CD14-positive monocyte (primary cell): ENCODE results near the gene NTPCR. TPM values are rescaled to one million over a fixed set of nuclear protein-coding genes. Genes with fewer than 3 reads are reported as not detected.

ENCODE experiments used
- DNase-seq, 3 donors: peaks; one replicate each; pipeline ENCODE4 v3.0.0-alpha.2; 2011 to 2022
- H2AFZ ChIP-seq: 2 replicates; pipeline ENCODE4 v1.6.0; 2012; ENCODE audit warnings: mild to moderate bottlenecking, low read depth, low read length, inconsistent platforms; ENCODE audit not compliant: insufficient read depth, poor library complexity, severe bottlenecking
- H3K27ac ChIP-seq, 2 donors: 1 replicate in 1 of 2; 2 replicates in 1 of 2; pipeline ENCODE4 v1.5.1; 2012 to 2013; ENCODE audit warnings: low read length in 2 of 2, control low read depth in 1 of 2, inconsistent platforms in 1 of 2, low read depth in 1 of 2, mild to moderate bottlenecking in 1 of 2
- H3K27me3 ChIP-seq, 2 donors: one replicate each; pipeline versions ENCODE4 v1.6.0 to v1.6.1; 2011 to 2013; ENCODE audit warnings: low read length in 2 of 2; ENCODE audit not compliant: control insufficient read depth in 2 of 2, insufficient read depth in 2 of 2
- H3K36me3 ChIP-seq, 2 donors: replicated peaks in 1 of 2; 1 replicate in 1 of 2; 2 replicates in 1 of 2; pipeline versions ENCODE4 v1.5.1 to v1.6.1; 2012 to 2013; ENCODE audit warnings: low read length in 2 of 2, control low read depth in 1 of 2, inconsistent platforms in 1 of 2, mild to moderate bottlenecking in 1 of 2; ENCODE audit not compliant: insufficient read depth in 2 of 2, control insufficient read depth in 1 of 2
- H3K4me1 ChIP-seq, 2 donors: 1 replicate in 1 of 2; 2 replicates in 1 of 2; pipeline versions ENCODE4 v1.5.1 to v1.6.1; 2012 to 2013; ENCODE audit warnings: low read length in 2 of 2, control low read depth in 1 of 2, inconsistent platforms in 1 of 2, mild to moderate bottlenecking in 1 of 2, moderate library complexity in 1 of 2; ENCODE audit not compliant: insufficient read depth in 2 of 2, control insufficient read depth in 1 of 2
- H3K4me2 ChIP-seq: replicated peaks from 2 replicates; pipeline ENCODE3; 2012; ENCODE audit warnings: low read length, moderate library complexity, mild to moderate bottlenecking; ENCODE audit not compliant: poor library complexity, severe bottlenecking; ENCODE audit errors: extremely low read depth
- H3K4me3 ChIP-seq, 3 experiments: fragments of 200-600 bp in 1 of 3; sonication (generic) in 1 of 3; replicated peaks in 1 of 3; 1 replicate in 2 of 3; 2 replicates in 1 of 3; pipeline ENCODE4 v1.5.1; 2011 to 2013; ENCODE audit warnings: low read length in 3 of 3, mild to moderate bottlenecking in 3 of 3, control low read depth in 2 of 3, low read depth in 2 of 3, inconsistent platforms in 1 of 3, moderate library complexity in 1 of 3
- H3K79me2 ChIP-seq: 2 replicates; pipeline ENCODE4 v1.6.0; 2012; ENCODE audit warnings: mild to moderate bottlenecking, control low read depth, inconsistent platforms, low read length, moderate library complexity; ENCODE audit not compliant: insufficient read depth
- H3K9ac ChIP-seq: 2 replicates; pipeline ENCODE4 v1.6.0; 2017; ENCODE audit warnings: low read length, mild to moderate bottlenecking; ENCODE audit not compliant: insufficient read depth, poor library complexity, severe bottlenecking
- H3K9me3 ChIP-seq, 2 donors: replicated peaks in 1 of 2; 1 replicate in 1 of 2; 2 replicates in 1 of 2; pipeline versions ENCODE4 v1.5.1 to v1.6.1; 2012 to 2013; ENCODE audit warnings: low read length in 2 of 2, control low read depth in 1 of 2; ENCODE audit not compliant: control insufficient read depth in 1 of 2, insufficient read depth in 1 of 2
- H4K20me1 ChIP-seq: 2 replicates; pipeline ENCODE4 v1.6.0; 2012; ENCODE audit warnings: mild to moderate bottlenecking, low read length, control low read depth, moderate library complexity; ENCODE audit not compliant: insufficient read depth
- H3K27ac Mint-ChIP-seq, 7 donors: one replicate each; pipeline ENCODE4 v1.8.0; 2020; ENCODE audit warnings: mild to moderate bottlenecking in 7 of 7, mixed read lengths in 7 of 7, moderate library complexity in 6 of 7, inconsistent platforms in 2 of 7
- H3K27me3 Mint-ChIP-seq, 3 donors: one replicate each; pipeline ENCODE4 v1.8.0; 2021 to 2022; ENCODE audit warnings: low read depth in 3 of 3, mild to moderate bottlenecking in 3 of 3, mixed read lengths in 3 of 3, moderate library complexity in 3 of 3, inconsistent platforms in 1 of 3
- H3K36me3 Mint-ChIP-seq, 2 donors: one replicate each; pipeline ENCODE4 v1.8.0; 2020; ENCODE audit warnings: mixed read lengths in 2 of 2, inconsistent platforms in 1 of 2, mild to moderate bottlenecking in 1 of 2
- H3K4me1 Mint-ChIP-seq: one replicate; pipeline ENCODE4 v1.8.0; 2020; ENCODE audit warnings: mild to moderate bottlenecking, mixed read lengths
- H3K4me3 Mint-ChIP-seq, 2 donors: one replicate each; pipeline ENCODE4 v1.8.0; 2020; ENCODE audit warnings: mild to moderate bottlenecking in 2 of 2, mixed read lengths in 2 of 2, moderate library complexity in 1 of 2
- H3K9me3 Mint-ChIP-seq, 7 donors: one replicate each; pipeline ENCODE4 v1.8.0; 2020 to 2022; ENCODE audit warnings: mixed read lengths in 7 of 7, mild to moderate bottlenecking in 6 of 7, moderate library complexity in 6 of 7, inconsistent platforms in 2 of 7
- WGBS: methylation state at CpG from one replicate; pipeline ENCODE4 v1.1.5; 2013; ENCODE audit warnings: missing lambda C conversion rate; ENCODE audit not compliant: insufficient coverage; 5-methylcytosine and 5-hydroxymethylcytosine counted together
- intact Hi-C, 2 donors: fragments of 100-400 bp; cut with micrococcal nuclease; formaldehyde crosslinking; loops; one replicate each; pipeline versions ENCODE4 v1.15.0 to v1.15.1; 2023
- polyA plus RNA-seq, 3 donors: library from polyadenylated mRNA; depleted of rRNA in 1 of 3; unstranded in 2 of 3; stranded (reverse) in 1 of 3; fragments of 300-500 nt in 2 of 3; fragments of >200 nt in 1 of 3; fragmentation: Illumina TruSeq in 2 of 3; gene quantifications; 1 replicate in 2 of 3; 2 replicates in 1 of 3; pipeline ENCODE4 v1.2.3, GENCODE V29; 2012 to 2021
- TF ChIP-seq, protein P1 (sequence below): fragments of 200-600 bp; IDR thresholded peaks from one replicate; pipeline ENCODE4 v1.8.0; 2022; ENCODE audit warnings: antibody characterized with exemption, mild to moderate bottlenecking

The NTPCR gene
- polyA plus RNA-seq, 3 donors: 8.6 to 42.0 (median 31.7) TPM

DNA sequence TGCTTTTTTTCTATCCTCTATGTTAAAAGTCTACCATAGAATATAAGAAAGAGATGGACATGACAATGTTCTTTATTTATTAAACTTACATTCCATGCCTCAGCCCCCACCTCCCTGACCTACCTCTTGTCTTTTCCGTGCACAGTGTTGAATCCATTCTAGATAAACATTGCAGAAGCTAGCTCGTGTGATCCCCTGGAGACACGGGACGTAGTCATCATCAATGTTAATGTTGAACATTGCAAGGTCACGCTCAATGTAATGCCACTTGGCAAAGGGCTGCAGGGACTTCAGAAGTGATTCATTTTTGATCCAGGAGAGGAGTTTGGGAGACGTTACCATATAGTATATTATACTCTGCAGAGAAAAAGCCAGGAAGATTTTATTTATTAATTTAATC is 66.4 kb downstream of the NTPCR start:
- Histone ChIP-seq H3K36me3 (peaks cover 0 to 12% of the 10 kb centered on the region in 2 donors), H3K9me3 (no peaks in the 10 kb centered on the region), H3K4me1 (peaks cover 8 to 9% of the 10 kb centered on the region in 2 donors), H4K20me1 (no peaks in the 10 kb centered on the region), H3K27ac (no peak overlapping the region), H3K27me3 (no peaks in the 10 kb centered on the region), H2AFZ (no peak overlapping the region), H3K79me2 (no peaks in the 10 kb centered on the region), H3K9ac (no peak overlapping the region), H3K4me3 (no peak overlapping the region), H3K4me2 (no peak overlapping the region)
- H3K4me1 Mint-ChIP-seq: peaks cover 11% of the 10 kb centered on the region
- H3K36me3 Mint-ChIP-seq: peaks cover 19 to 24% of the 10 kb centered on the region in 2 donors
- peaks cover 0 to 1% (median 1%) of the 10 kb centered on the region in 3 donors for H3K27me3 Mint-ChIP-seq
- H3K9me3 Mint-ChIP-seq: peaks cover 0 to 3% (median 0%) of the 10 kb centered on the region in 7 donors
- 100% methylated on average over 4 of the region's 6 CpGs for WGBS
- no peak overlapping the region for H3K4me3 Mint-ChIP-seq
- intact Hi-C loops: no loop called here
- no peak for DNase-seq
- no peak overlapping the region for H3K27ac Mint-ChIP-seq
- TF ChIP-seq, protein P1, sequence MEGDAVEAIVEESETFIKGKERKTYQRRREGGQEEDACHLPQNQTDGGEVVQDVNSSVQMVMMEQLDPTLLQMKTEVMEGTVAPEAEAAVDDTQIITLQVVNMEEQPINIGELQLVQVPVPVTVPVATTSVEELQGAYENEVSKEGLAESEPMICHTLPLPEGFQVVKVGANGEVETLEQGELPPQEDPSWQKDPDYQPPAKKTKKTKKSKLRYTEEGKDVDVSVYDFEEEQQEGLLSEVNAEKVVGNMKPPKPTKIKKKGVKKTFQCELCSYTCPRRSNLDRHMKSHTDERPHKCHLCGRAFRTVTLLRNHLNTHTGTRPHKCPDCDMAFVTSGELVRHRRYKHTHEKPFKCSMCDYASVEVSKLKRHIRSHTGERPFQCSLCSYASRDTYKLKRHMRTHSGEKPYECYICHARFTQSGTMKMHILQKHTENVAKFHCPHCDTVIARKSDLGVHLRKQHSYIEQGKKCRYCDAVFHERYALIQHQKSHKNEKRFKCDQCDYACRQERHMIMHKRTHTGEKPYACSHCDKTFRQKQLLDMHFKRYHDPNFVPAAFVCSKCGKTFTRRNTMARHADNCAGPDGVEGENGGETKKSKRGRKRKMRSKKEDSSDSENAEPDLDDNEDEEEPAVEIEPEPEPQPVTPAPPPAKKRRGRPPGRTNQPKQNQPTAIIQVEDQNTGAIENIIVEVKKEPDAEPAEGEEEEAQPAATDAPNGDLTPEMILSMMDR: no peak

DNA sequence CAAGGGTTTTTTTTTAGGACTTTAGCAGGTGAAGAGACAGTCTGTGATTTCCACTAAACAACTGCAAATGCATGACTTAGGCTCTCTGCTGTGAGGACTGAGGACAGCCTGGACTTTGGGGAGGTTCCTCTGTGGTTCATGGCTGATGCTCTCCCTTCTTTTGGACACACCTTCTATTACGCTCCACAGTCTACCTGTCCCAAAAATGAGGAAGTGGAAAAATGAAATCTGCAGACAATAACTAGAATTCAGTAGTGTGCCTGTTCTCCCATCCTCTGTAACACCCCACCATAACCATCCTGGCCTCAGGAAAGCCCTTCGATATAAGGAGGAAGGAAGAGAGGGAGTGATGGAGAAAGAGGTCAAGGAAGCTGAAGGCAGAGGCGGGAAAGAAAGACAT is 68.7 kb downstream of the NTPCR start:
- no peak overlapping the region for H3K27ac ChIP-seq
- no peak overlapping the region for H3K4me3 ChIP-seq
- H3K4me2 ChIP-seq: no peak overlapping the region
- H3K4me3 Mint-ChIP-seq: no peak overlapping the region
- no peaks in the 10 kb centered on the region for H3K9me3 Mint-ChIP-seq
- H3K27me3 ChIP-seq: no peaks in the 10 kb centered on the region
- peaks cover 0 to 8% of the 10 kb centered on the region in 2 donors for H3K36me3 ChIP-seq
- DNase-seq: no peak
- TF ChIP-seq, protein P1: no peak
- H4K20me1 ChIP-seq: no peaks in the 10 kb centered on the region
- H3K4me1 ChIP-seq: peaks cover 8 to 9% of the 10 kb centered on the region in 2 donors
- intact Hi-C loops: no loop called here
- 86% methylated on average over 1 of the region's 3 CpGs for WGBS
- H3K9me3 ChIP-seq: no peaks in the 10 kb centered on the region
- peaks cover 0 to 1% (median under 1%) of the 10 kb centered on the region in 3 donors for H3K27me3 Mint-ChIP-seq
- H2AFZ ChIP-seq: no peak overlapping the region
- H3K79me2 ChIP-seq: no peaks in the 10 kb centered on the region
- no peak overlapping the region for H3K9ac ChIP-seq
- H3K4me1 Mint-ChIP-seq: peaks cover 11% of the 10 kb centered on the region
- H3K36me3 Mint-ChIP-seq: peaks cover 5 to 14% of the 10 kb centered on the region in 2 donors
- H3K27ac Mint-ChIP-seq: peak overlapping the region in 1 of 7 donors; percentile 76
